ENCODE results near the gene CHAD.

GRCh38 chr17:50482110-50482509 lies 13.4 kb upstream of the CHAD start:
- no peak for TF ChIP-seq ZNF75D (CRISPR knock-in tag; IDR thresholded peaks at IDR 0.05; ENCODE audit: borderline replicate concordance)
- TF ChIP-seq GZF1 (CRISPR knock-in tag; IDR thresholded peaks at IDR 0.05) = no peak
- no peak for TF ChIP-seq RELA (CRISPR knock-in tag; IDR thresholded peaks at IDR 0.05)
- TF ChIP-seq ZFP82 (CRISPR knock-in tag; IDR thresholded peaks at IDR 0.05; ENCODE audit: borderline replicate concordance) = no peak
- no peak for TF ChIP-seq KDM4B (CRISPR knock-in tag; IDR thresholded peaks at IDR 0.05)
- no peak for TF ChIP-seq ATF7 (IDR thresholded peaks at IDR 0.05)
- no peak for TF ChIP-seq ATF7 (CRISPR knock-in tag; IDR thresholded peaks at IDR 0.05)
- TF ChIP-seq HDAC2 (CRISPR knock-in tag; IDR thresholded peaks at IDR 0.05) = no peak
- no peak for TF ChIP-seq ZNF576 (CRISPR knock-in tag; IDR thresholded peaks at IDR 0.05)
